Subcutaneous abdominal adipose tissue (tissue), 5 donors: Measurements from ENCODE around the gene OXSR1.
"Not testable (repeated sequence)": the region's sequence is repeated elsewhere in the genome, so short reads cannot be mapped to it uniquely, and the experiment has no call there.

ENCODE experiments used
- H3K27ac ChIP-seq: one replicate; pipeline ENCODE4 v1.7.0; 2013; ENCODE audit warnings: low read depth, mild to moderate bottlenecking, inconsistent platforms, low read length, moderate library complexity
- H3K27me3 ChIP-seq, 5 donors: one replicate each; pipeline ENCODE4 v1.7.0; 2013; ENCODE audit warnings: low read length in 5 of 5, inconsistent platforms in 1 of 5; ENCODE audit not compliant: control insufficient read depth in 5 of 5, insufficient read depth in 4 of 5
- H3K36me3 ChIP-seq, 5 donors: one replicate each; pipeline ENCODE4 v1.7.0; 2013; ENCODE audit warnings: low read length in 5 of 5; ENCODE audit not compliant: control insufficient read depth in 5 of 5, insufficient read depth in 5 of 5
- H3K4me1 ChIP-seq, 5 donors: one replicate each; pipeline ENCODE4 v1.7.0; 2013; ENCODE audit warnings: low read length in 5 of 5, mild to moderate bottlenecking in 3 of 5, moderate library complexity in 1 of 5; ENCODE audit not compliant: control insufficient read depth in 5 of 5, insufficient read depth in 5 of 5
- H3K4me3 ChIP-seq, 5 donors: one replicate each; pipeline ENCODE4 v1.7.0; 2013; ENCODE audit warnings: low read length in 5 of 5, low read depth in 1 of 5
- H3K9ac ChIP-seq, 5 donors: one replicate each; pipeline ENCODE4 v1.7.0; 2013; ENCODE audit warnings: low read length in 5 of 5, mild to moderate bottlenecking in 4 of 5, moderate library complexity in 3 of 5
- H3K9me3 ChIP-seq, 5 donors: one replicate each; pipeline ENCODE4 v1.7.0; 2013; ENCODE audit warnings: low read length in 5 of 5; ENCODE audit not compliant: control insufficient read depth in 5 of 5
- donor health status: healthy.
- donor health status: healthy.
- donor health status: healthy.
- donor health status: healthy.
- donor health status: healthy.

OXSR1 gene

DNA sequence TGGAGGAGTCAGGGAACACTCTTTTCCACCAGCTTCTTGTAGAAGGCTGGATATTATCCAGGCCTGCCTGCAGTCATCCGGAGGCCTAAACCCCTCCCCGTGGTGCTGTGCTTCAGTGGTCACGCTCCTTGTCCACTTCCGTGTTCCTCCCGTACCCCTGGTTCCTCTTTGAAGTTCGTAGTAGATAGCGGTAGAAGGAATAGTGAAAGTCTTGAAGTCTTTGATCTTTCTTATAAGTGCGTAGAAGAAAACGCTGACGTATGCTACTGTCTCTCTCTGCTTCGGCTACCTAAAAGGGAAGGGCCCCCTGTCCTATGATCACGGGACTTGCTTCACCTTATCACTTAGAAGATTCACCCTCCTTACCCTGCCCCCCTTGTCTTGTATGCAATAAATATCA lies 37.6 kb downstream of the OXSR1 start:
- H3K36me3 ChIP-seq: peaks cover 5 to 16% (median 15%) of the 10 kb centered on the region in 5 donors
- H3K27me3 ChIP-seq, H3K9ac ChIP-seq, H3K27ac ChIP-seq, H3K4me1 ChIP-seq, H3K9me3 ChIP-seq, H3K4me3 ChIP-seq: not testable (repeated sequence)

DNA sequence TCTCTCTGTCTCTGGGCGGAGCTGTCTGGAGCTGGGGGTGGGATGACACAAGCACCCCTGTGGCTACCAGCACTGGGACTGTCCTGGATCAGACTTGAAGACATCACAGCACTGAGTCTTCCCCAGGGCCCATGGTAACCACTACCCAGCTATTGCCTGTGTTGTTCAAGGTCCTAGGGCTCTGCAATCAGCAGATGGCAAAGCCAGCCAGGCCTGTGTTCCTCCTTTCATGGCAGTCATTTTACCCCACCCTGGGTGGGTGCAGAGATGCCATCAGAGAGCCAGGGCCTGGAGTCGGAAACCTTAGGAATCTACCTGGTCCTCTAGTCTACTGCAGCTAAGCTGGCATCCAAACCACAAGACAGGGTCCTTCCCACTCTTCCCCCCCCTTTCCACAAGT lies 38.4 kb downstream of the OXSR1 start:
- Histone ChIP-seq H3K27me3 (no peaks in the 10 kb centered on the region), H3K36me3 (peaks cover 4 to 15% (median 13%) of the 10 kb centered on the region in 5 donors), H3K27ac (no peak overlapping the region), H3K4me1 (peaks cover 0 to 4% (median 0%) of the 10 kb centered on the region in 5 donors), H3K9me3 (no peaks in the 10 kb centered on the region), H3K4me3 (no peak overlapping the region), H3K9ac (no peak overlapping the region)

DNA sequence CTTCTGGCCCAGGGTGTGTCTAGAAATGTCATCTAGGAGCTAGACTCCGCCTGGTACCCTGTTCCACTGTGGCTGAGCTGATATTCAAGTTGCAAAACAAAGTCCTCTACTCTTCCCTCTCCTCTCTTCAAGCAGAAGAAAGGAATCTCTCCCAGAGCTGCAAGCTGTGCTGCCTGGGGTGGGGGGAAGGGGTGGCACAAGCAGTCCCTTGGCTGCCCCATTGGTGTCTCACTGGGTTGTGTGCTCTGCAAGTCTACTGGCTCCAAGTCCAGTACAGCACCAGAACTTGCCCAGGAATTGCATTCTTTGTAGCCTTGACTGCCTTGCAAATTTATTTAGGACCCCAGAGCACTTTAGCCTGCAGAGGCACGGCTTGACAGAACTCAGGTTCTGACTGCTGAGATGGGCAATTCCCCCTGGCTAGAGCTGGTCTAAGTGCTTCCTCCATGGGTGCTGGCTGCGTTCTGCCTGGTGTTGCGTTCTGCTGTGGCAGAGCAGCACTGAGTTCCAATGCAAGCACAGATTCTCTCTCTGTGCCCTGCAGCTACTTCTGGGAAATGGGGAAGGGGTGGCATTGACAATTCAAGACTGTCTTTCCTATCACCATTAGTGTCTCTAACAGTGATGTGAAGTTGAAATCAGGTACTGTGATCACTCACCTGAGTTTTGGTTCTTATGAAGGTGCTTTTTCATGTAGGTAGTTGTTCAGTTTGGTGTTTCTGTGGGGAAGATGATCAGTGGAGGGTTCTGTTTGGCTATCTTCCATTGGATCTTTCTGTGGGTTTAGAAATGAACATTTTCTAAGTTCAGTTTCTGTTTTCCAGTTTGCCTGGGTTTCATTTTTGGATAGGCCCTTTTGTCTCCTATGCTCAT lies 39.5 kb downstream of the OXSR1 start:
- Histone ChIP-seq H3K9ac (no peak overlapping the region), H3K4me1 (peaks cover 0 to 4% (median 0%) of the 10 kb centered on the region in 5 donors), H3K4me3 (no peak overlapping the region), H3K36me3 (peaks cover 0 to 8% (median 6%) of the 10 kb centered on the region in 5 donors), H3K9me3 (no peaks in the 10 kb centered on the region), H3K27ac (no peak overlapping the region), H3K27me3 (no peaks in the 10 kb centered on the region)

DNA sequence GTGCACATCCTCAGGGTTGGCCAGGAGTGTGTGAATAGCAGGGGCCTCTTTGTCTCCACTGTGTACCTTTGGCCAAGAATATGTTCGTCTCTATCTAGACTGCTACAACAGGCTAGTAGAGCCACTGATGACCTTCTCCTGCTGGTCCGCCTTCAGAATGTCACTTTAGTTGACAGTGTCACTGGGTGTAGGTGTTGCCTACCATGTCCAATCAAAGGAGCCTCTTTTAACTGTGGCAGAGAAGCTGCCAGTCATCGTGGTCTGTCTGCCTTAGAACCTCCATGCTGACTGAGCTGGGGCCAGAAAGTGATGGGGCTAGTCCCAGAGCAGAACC lies 40.1 kb downstream of the OXSR1 start:
- peaks cover 0 to 4% (median 0%) of the 10 kb centered on the region in 5 donors for H3K4me1 ChIP-seq
- no peak overlapping the region for H3K9ac ChIP-seq
- no peak overlapping the region for H3K27ac ChIP-seq
- peaks cover 0 to 5% (median 4%) of the 10 kb centered on the region in 5 donors for H3K36me3 ChIP-seq
- H3K27me3 ChIP-seq: no peaks in the 10 kb centered on the region
- no peaks in the 10 kb centered on the region for H3K9me3 ChIP-seq
- H3K4me3 ChIP-seq: no peak overlapping the region

DNA sequence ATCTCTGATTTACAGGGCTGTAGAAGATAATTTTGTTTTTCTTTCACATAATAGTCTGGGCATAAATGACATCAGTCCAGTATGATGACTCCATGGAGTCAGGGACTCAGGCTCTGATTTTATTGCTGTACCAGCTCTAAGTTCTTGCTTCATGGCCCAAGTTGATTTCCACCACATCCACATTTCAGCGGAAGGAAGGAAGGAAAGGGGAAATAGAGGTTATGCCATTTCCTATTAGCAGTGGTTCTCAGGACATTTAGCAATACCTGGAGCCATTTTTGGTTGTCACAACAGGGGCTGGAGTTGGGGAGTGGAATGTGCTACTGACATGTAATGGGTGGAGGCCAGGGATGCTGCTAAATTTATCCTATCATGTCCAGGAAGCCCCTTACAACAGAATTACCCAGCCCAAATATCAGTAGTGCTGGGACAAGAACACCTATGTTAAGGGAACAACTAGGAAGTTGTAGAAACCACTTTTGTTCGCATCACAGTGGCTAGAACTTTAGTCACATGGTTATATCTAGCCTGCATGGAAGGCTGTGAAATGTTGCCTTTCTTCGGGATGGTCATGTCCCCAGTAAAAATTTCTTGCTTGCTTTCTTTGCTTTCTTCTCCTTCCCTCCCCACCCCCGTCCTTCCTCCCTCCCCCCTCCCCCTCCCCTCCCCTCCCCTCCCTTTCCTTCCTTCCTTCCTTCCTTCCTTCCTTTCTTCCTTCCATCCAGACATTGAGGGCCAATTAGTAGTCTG lies 42.1 kb downstream of the OXSR1 start:
- peaks cover 0 to 4% (median 3%) of the 10 kb centered on the region in 5 donors for H3K4me1 ChIP-seq
- H3K4me3 ChIP-seq: no peak overlapping the region
- H3K36me3 ChIP-seq: peaks cover 0 to 5% (median 4%) of the 10 kb centered on the region in 5 donors
- H3K27me3 ChIP-seq: no peaks in the 10 kb centered on the region
- no peaks in the 10 kb centered on the region for H3K9me3 ChIP-seq
- no peak overlapping the region for H3K27ac ChIP-seq
- H3K9ac ChIP-seq: no peak overlapping the region

DNA sequence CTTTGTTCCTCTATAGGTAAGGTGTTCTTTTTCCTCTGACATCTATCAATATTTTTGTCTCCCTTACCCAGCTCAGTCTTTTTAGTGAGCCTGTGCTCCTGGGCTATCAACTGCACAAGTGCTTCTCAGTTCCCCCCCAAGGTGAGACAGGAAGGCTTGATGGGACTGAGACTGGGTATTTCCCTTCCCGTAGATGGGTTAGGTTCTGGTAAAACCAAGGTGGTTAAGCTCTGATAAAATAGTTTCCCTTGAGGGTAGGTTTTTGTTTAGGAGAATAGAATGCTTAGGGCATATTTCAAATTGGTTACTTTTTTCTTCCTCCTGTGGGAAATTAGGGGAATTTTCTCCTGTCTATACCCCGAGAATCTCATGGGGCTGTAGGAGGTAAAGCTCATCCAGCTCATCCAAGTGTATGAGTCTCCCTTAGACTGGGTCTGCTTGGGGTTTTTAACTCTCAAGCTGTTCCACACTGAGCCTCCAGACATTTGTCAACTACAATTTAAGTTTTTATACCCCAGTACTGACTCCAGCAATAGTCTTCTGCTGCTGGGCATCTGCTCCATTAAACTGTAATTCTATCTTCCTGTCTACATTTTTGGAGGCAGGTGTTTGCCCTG lies 44.9 kb downstream of the OXSR1 start:
- no peaks in the 10 kb centered on the region for H3K27me3 ChIP-seq
- H3K9ac ChIP-seq: no peak overlapping the region
- H3K4me1 ChIP-seq: peaks cover 0 to 5% (median 0%) of the 10 kb centered on the region in 5 donors
- H3K36me3 ChIP-seq: peaks cover 0 to 4% (median 0%) of the 10 kb centered on the region in 5 donors
- H3K27ac ChIP-seq: no peak overlapping the region
- H3K9me3 ChIP-seq: no peaks in the 10 kb centered on the region
- no peak overlapping the region for H3K4me3 ChIP-seq

DNA sequence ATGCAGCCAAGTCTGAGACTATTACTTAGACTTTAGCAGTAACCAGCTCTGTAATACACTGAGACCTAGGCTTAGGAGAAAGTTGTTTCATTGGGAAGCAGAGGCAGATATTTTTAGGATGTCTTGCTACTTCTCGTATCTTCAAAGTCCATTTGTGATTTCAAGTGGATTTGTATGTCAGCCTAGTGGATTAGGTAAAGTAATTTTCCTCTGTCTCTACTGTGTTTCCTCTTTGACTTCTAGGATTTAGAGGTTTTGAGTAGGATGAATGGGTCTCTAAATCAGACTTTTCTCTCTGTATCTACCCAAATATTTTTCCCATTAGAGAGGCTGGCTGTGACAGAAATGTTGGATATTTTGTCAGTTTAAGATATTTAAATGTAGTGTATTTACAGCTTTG lies 46.8 kb downstream of the OXSR1 start:
- peak overlapping the region in 1 of 5 donors; percentile 20 for H3K9ac ChIP-seq
- no peaks in the 10 kb centered on the region for H3K27me3 ChIP-seq
- no peak overlapping the region for H3K27ac ChIP-seq
- peaks cover 0 to 5% (median 0%) of the 10 kb centered on the region in 5 donors for H3K4me1 ChIP-seq
- no peaks in the 10 kb centered on the region for H3K9me3 ChIP-seq
- peaks cover 3 to 15% (median 7%) of the 10 kb centered on the region in 5 donors for H3K36me3 ChIP-seq
- no peak overlapping the region for H3K4me3 ChIP-seq

DNA sequence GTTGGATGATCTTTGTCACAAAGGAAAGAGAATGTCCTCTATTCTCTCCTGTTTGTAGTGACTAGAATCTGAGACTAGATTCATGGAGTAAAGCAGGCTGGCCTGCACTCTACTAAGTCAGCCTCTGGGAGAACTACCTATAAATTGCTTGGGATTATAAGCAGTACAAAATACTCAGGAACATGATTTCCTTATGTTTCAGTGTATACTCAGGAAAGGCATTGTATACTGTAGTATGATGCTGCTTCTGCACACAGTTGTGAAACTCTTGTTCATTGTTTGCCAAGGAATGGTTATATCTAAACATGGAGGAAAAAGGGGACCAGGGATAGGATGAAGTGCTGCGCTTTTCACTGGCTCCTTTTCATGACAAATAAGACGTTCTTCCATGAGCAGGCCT lies 49.2 kb downstream of the OXSR1 start:
- Histone ChIP-seq H3K27me3 (no peaks in the 10 kb centered on the region), H3K4me1 (peaks cover 0 to 5% (median 0%) of the 10 kb centered on the region in 5 donors), H3K4me3 (no peak overlapping the region), H3K27ac (no peak overlapping the region), H3K9ac (no peak overlapping the region), H3K9me3 (no peaks in the 10 kb centered on the region), H3K36me3 (peaks cover 3 to 15% (median 7%) of the 10 kb centered on the region in 5 donors)

DNA sequence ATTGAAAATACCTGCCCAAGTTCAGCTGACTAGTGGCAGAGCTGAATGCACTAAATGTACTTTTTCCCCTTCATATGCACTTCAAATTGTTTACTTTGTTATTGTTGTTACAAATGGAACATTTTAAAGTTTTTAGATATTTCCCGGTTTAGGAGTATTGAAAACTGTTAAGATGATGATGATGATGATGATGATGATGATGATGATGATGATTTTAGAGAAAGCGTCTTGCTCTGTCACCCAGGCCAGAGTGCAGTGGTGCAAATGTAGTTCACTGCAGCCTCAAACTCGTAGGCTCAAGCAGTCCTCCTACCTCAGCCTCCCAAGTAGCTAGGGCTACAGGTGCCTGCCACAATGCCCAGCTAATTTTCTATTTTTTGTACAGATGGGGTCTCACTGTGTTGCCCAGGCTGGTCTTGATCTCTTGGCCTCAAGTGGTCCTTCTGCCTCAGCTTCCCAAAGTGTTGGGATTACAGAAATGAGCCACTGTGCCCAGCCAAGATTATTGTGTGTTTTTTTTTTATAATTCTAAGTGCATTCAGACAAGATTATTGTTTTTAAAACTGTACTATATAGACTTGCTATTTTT lies 54.4 kb downstream of the OXSR1 start:
- Histone ChIP-seq H3K9ac (no peak overlapping the region), H3K36me3 (peaks cover 13 to 27% (median 18%) of the 10 kb centered on the region in 5 donors), H3K4me3 (no peak overlapping the region), H3K9me3 (no peaks in the 10 kb centered on the region), H3K27me3 (no peaks in the 10 kb centered on the region), H3K27ac (no peak overlapping the region), H3K4me1 (no peaks in the 10 kb centered on the region)
